Cerebellar nuclear complex (tissue), 1 donor: ENCODE measurements around the gene VPS13C.

Experiments
- DNase-seq, 2 experiments: peaks; one replicate each; lab custom pipeline; 2025; lab: John Stamatoyannopoulos, UW

VPS13C gene

GRCh38 chr15:61853195-61853594, 207.1 kb downstream of the VPS13C start:
- DNase-seq: no peak

GRCh38 chr15:61851955-61852354, 208.3 kb downstream of the VPS13C start:
- DNase-seq: no peak

GRCh38 chr15:61849447-61849846, 210.8 kb downstream of the VPS13C start:
- no peak for DNase-seq

- no peak for DNase-seq
Observed at GRCh38 chr15:61841466-61841865, 218.8 kb downstream of the VPS13C start.

GRCh38 chr15:61840090-61840489, 220.2 kb downstream of the VPS13C start:
- no peak for DNase-seq

- DNase-seq: no peak
Observed at GRCh38 chr15:61839546-61839945, 220.7 kb downstream of the VPS13C start.

GRCh38 chr15:61835496-61836106, 224.6 kb downstream of the VPS13C start:
- no peak for DNase-seq

GRCh38 chr15:61835029-61835428, 225.2 kb downstream of the VPS13C start:
- DNase-seq: no peak

- peak in 1 of 2 experiments; percentile 30 for DNase-seq
Observed at GRCh38 chr15:61834076-61834697, 226.1 kb downstream of the VPS13C start.

- no peak for DNase-seq
Observed at GRCh38 chr15:61832223-61832622, 228.0 kb downstream of the VPS13C start.

- no peak for DNase-seq
Observed at GRCh38 chr15:61831505-61831921, 228.7 kb downstream of the VPS13C start.

GRCh38 chr15:61830536-61831330, 229.5 kb downstream of the VPS13C start:
- no peak for DNase-seq

- DNase-seq: no peak
Observed at GRCh38 chr15:61829514-61829889, 230.7 kb downstream of the VPS13C start.

GRCh38 chr15:61828860-61829513, 231.3 kb downstream of the VPS13C start:
- DNase-seq: no peak

GRCh38 chr15:61828008-61828407, 232.2 kb downstream of the VPS13C start:
- DNase-seq: no peak

- no peak for DNase-seq
Observed at GRCh38 chr15:61827131-61827530, 233.1 kb downstream of the VPS13C start.

- no peak for DNase-seq
Observed at GRCh38 chr15:61824291-61824690, 236.0 kb downstream of the VPS13C start.

- DNase-seq: no peak
Observed at GRCh38 chr15:61822511-61822910, 237.7 kb downstream of the VPS13C start.

- no peak for DNase-seq
Observed at GRCh38 chr15:61820951-61821350, 239.3 kb downstream of the VPS13C start.

GRCh38 chr15:61820212-61820611, 240.0 kb downstream of the VPS13C start:
- no peak for DNase-seq

- no peak for DNase-seq
Observed at GRCh38 chr15:61819386-61819785, 240.9 kb downstream of the VPS13C start.

- DNase-seq: no peak
Observed at GRCh38 chr15:61818801-61819200, 241.4 kb downstream of the VPS13C start.

GRCh38 chr15:61816856-61817255, 243.4 kb downstream of the VPS13C start:
- no peak for DNase-seq
